HG02610 (cell line): Measurements from ENCODE around the gene AMPD3.
A peak's percentile ranks its signal among the peaks of the same experiment; 100 is the strongest.

Source experiments
- ATAC-seq: cut with Tn5 transposase; IDR thresholded peaks from one replicate; pipeline ENCODE4 v1.9.1; 2021; ENCODE audit warnings: mild to moderate bottlenecking, moderate library complexity; ENCODE audit not compliant: unreplicated experiment

Gene AMPD3

GRCh38 chr11:10459029-10459970, 4.2 kb downstream of the AMPD3 start:
- peak; percentile 60 for ATAC-seq

- peak; percentile 25 for ATAC-seq
These were observed 5.7 kb downstream of the AMPD3 start for GRCh38 chr11:10460611-10461275.

- ATAC-seq = no peak
These were observed 6.3 kb downstream of the AMPD3 start for GRCh38 chr11:10461276-10461790.

GRCh38 chr11:10462746-10463300, 7.8 kb downstream of the AMPD3 start:
- no peak for ATAC-seq

GRCh38 chr11:10473371-10473770, 18.3 kb downstream of the AMPD3 start:
- ATAC-seq = no peak

GRCh38 chr11:10474551-10474950, 19.5 kb downstream of the AMPD3 start:
- no peak for ATAC-seq

GRCh38 chr11:10476342-10476741, 21.3 kb downstream of the AMPD3 start:
- no peak for ATAC-seq

GRCh38 chr11:10476927-10477689, 22.0 kb downstream of the AMPD3 start:
- ATAC-seq = no peak

- ATAC-seq = no peak
These were observed 22.6 kb downstream of the AMPD3 start for GRCh38 chr11:10477690-10478046.

GRCh38 chr11:10478066-10478465, 23.0 kb downstream of the AMPD3 start:
- ATAC-seq = no peak

- ATAC-seq = no peak
These were observed 23.8 kb downstream of the AMPD3 start for GRCh38 chr11:10478574-10479550.

- ATAC-seq = no peak
These were observed 25.0 kb downstream of the AMPD3 start for GRCh38 chr11:10480026-10480425.

- ATAC-seq = no peak
These were observed 25.7 kb downstream of the AMPD3 start for GRCh38 chr11:10480760-10481159.

- no peak for ATAC-seq
These were observed 26.7 kb downstream of the AMPD3 start for GRCh38 chr11:10481560-10482349.

GRCh38 chr11:10483174-10483573, 28.1 kb downstream of the AMPD3 start:
- ATAC-seq = no peak

GRCh38 chr11:10483584-10483983, 28.5 kb downstream of the AMPD3 start:
- no peak for ATAC-seq

- ATAC-seq = no peak
These were observed 29.6 kb downstream of the AMPD3 start for GRCh38 chr11:10484461-10485180.

- no peak for ATAC-seq
These were observed 30.6 kb downstream of the AMPD3 start for GRCh38 chr11:10485646-10486045.
